Activated naive CD4-positive, alpha-beta T cell treated with anti-CD3 and anti-CD28 coated beads, Interleukin-2, amount 50 U/mL, for 72 hours (primary cell): ENCODE data around the gene TRIM17. TPM values are rescaled to one million over a fixed set of nuclear protein-coding genes. Genes with fewer than 3 reads are reported as not detected.
A peak's percentile ranks its signal among the peaks of the same experiment; 100 is the strongest.

Source experiments
- ATAC-seq, 2 donors: fragments of 150-1000 bp; cut with Tn5 transposase; 2 replicates each; pipeline ENCODE4 v1.10.0; 2021; ENCODE audit warnings: mild to moderate bottlenecking in 2 of 2, moderate library complexity in 2 of 2
- DNase-seq, 2 donors: peaks; one replicate each; pipeline ENCODE4 v3.0.0; 2021 to 2022; ENCODE audit warnings: low spot score in 2 of 2
- H3K27ac Mint-ChIP-seq, 2 donors: one replicate each; pipeline ENCODE4 v1.8.0; 2022; ENCODE audit warnings: mild to moderate bottlenecking in 2 of 2, mixed read lengths in 2 of 2
- H3K36me3 Mint-ChIP-seq, 2 donors: one replicate each; pipeline ENCODE4 v1.8.0; 2022; ENCODE audit warnings: mixed read lengths in 2 of 2
- H3K9me3 Mint-ChIP-seq, 2 donors: one replicate each; pipeline ENCODE4 v1.8.0; 2022; ENCODE audit warnings: mixed read lengths in 2 of 2
- total RNA-seq, 2 donors: library from RNA; stranded (reverse); gene quantifications; one replicate each; pipeline ENCODE4 v1.2.3, GENCODE V29; 2022

The TRIM17 gene
- total RNA-seq, 2 donors from 2014 or later = 0.91 to 2.4 TPM

- ATAC-seq (no peak), DNase-seq (peak in 1 of 2 donors; percentile 26)
- Mint-ChIP-seq H3K27ac (peak overlapping the region in 1 of 2 donors; percentile 89), H3K36me3 (peaks cover 0 to 23% of the 10 kb centered on the region in 2 donors), H3K9me3 (no peaks in the 10 kb centered on the region)
These were observed 17.0 kb downstream of the TRIM17 start for GRCh38 chr1:228399531-228400236.

GRCh38 chr1:228398741-228399461, 17.8 kb downstream of the TRIM17 start:
- H3K27ac Mint-ChIP-seq = peak overlapping the region in 1 of 2 donors; percentile 22
- H3K36me3 Mint-ChIP-seq = peaks cover 0 to 15% of the 10 kb centered on the region in 2 donors
- no peaks in the 10 kb centered on the region for H3K9me3 Mint-ChIP-seq
- ATAC-seq (no peak), DNase-seq (peak in 1 of 2 donors; percentile 53)

GRCh38 chr1:228397966-228398365, 18.7 kb downstream of the TRIM17 start:
- peaks cover 0 to 7% of the 10 kb centered on the region in 2 donors for H3K36me3 Mint-ChIP-seq
- no peaks in the 10 kb centered on the region for H3K9me3 Mint-ChIP-seq
- ATAC-seq (no peak), DNase-seq (no peak)
- peak overlapping the region in 1 of 2 donors; percentile 72 for H3K27ac Mint-ChIP-seq

- H3K27ac Mint-ChIP-seq = peak overlapping the region in 1 of 2 donors; percentile 72
- peaks cover 0 to 6% of the 10 kb centered on the region in 2 donors for H3K36me3 Mint-ChIP-seq
- H3K9me3 Mint-ChIP-seq = no peaks in the 10 kb centered on the region
- no peak for ATAC-seq
- peak in 1 of 2 donors; percentile 35 for DNase-seq
These were observed 19.6 kb downstream of the TRIM17 start for GRCh38 chr1:228396770-228397662.

- ATAC-seq = no peak
- DNase-seq = peak in 1 of 2 donors; percentile 53
- H3K36me3 Mint-ChIP-seq = no peaks in the 10 kb centered on the region
These were observed 21.9 kb downstream of the TRIM17 start for GRCh38 chr1:228394571-228395394.

GRCh38 chr1:228393811-228394570, 22.7 kb downstream of the TRIM17 start:
- Mint-ChIP-seq H3K9me3 (no peaks in the 10 kb centered on the region), H3K36me3 (no peaks in the 10 kb centered on the region), H3K27ac (no peak overlapping the region)
- ATAC-seq (no peak), DNase-seq (peak in 1 of 2 donors; percentile 50)

More at GRCh38 chr1:228394571-228395394, 21.9 kb downstream of the TRIM17 start:
- H3K27ac Mint-ChIP-seq = no peak overlapping the region
- H3K9me3 Mint-ChIP-seq = no peaks in the 10 kb centered on the region

- Mint-ChIP-seq H3K36me3 (no peaks in the 10 kb centered on the region), H3K27ac (no peak overlapping the region), H3K9me3 (no peaks in the 10 kb centered on the region)
- DNase-seq = no peak
- no peak for ATAC-seq
These were observed 23.4 kb downstream of the TRIM17 start for GRCh38 chr1:228393268-228393701.

- no peaks in the 10 kb centered on the region for H3K36me3 Mint-ChIP-seq
- H3K9me3 Mint-ChIP-seq = no peaks in the 10 kb centered on the region
- ATAC-seq (peak in 1 of 2 donors; percentile 41), DNase-seq (peak in 1 of 2 donors; percentile 25)
- H3K27ac Mint-ChIP-seq = peak overlapping the region in 1 of 2 donors; percentile 53
These were observed 24.3 kb downstream of the TRIM17 start for GRCh38 chr1:228392111-228392936.

GRCh38 chr1:228391411-228392020, 25.1 kb downstream of the TRIM17 start:
- H3K9me3 Mint-ChIP-seq = no peaks in the 10 kb centered on the region
- ATAC-seq (peak; percentile 18 to 27), DNase-seq (peak in 1 of 2 donors; percentile 49)
- no peaks in the 10 kb centered on the region for H3K36me3 Mint-ChIP-seq
- no peak overlapping the region for H3K27ac Mint-ChIP-seq

GRCh38 chr1:228390649-228391048, 26.0 kb downstream of the TRIM17 start:
- Mint-ChIP-seq H3K9me3 (no peaks in the 10 kb centered on the region), H3K36me3 (no peaks in the 10 kb centered on the region), H3K27ac (peak overlapping the region in 1 of 2 donors; percentile 30)
- ATAC-seq = no peak
- DNase-seq = no peak

GRCh38 chr1:228387321-228387720, 29.3 kb downstream of the TRIM17 start:
- DNase-seq (no peak), ATAC-seq (no peak)
- no peaks in the 10 kb centered on the region for H3K36me3 Mint-ChIP-seq
- H3K9me3 Mint-ChIP-seq = no peaks in the 10 kb centered on the region
- H3K27ac Mint-ChIP-seq = no peak overlapping the region

GRCh38 chr1:228385232-228385631, 31.4 kb downstream of the TRIM17 start:
- H3K27ac Mint-ChIP-seq = no peak overlapping the region
- ATAC-seq = no peak
- no peaks in the 10 kb centered on the region for H3K9me3 Mint-ChIP-seq

GRCh38 chr1:228383773-228384172, 32.9 kb downstream of the TRIM17 start:
- H3K9me3 Mint-ChIP-seq = no peaks in the 10 kb centered on the region

More at GRCh38 chr1:228385232-228385631, 31.4 kb downstream of the TRIM17 start:
- DNase-seq = no peak
- no peaks in the 10 kb centered on the region for H3K36me3 Mint-ChIP-seq

GRCh38 chr1:228381356-228381755, 35.3 kb downstream of the TRIM17 start:
- DNase-seq (no peak), ATAC-seq (no peak)
- H3K36me3 Mint-ChIP-seq = peaks cover 0 to 5% of the 10 kb centered on the region in 2 donors
- no peaks in the 10 kb centered on the region for H3K9me3 Mint-ChIP-seq
- H3K27ac Mint-ChIP-seq = no peak overlapping the region

More at GRCh38 chr1:228383773-228384172, 32.9 kb downstream of the TRIM17 start:
- peaks cover 0 to 5% of the 10 kb centered on the region in 2 donors for H3K36me3 Mint-ChIP-seq
- ATAC-seq (no peak), DNase-seq (no peak)
- no peak overlapping the region for H3K27ac Mint-ChIP-seq
